Measurements from ENCODE around the gene EXOG.

Gene EXOG

GRCh38 chr3:38482951-38483350 is 13.2 kb upstream of the EXOG start:
- H3K27ac ChIP-seq (ENCODE audit: low read length), result no peak overlapping the region
- H3K9me3 ChIP-seq (ENCODE audit: control insufficient read depth, insufficient read depth, low read length), result no peaks in the 10 kb centered on the region
- no peak for DNase-seq (ENCODE audit: low read depth, low spot score)
- H3K4me3 ChIP-seq (ENCODE audit: low read length), result no peak overlapping the region
- WGBS (ENCODE audit: insufficient coverage, insufficient read length), result no CpG with 5 or more reads among the region's 10 CpGs
- H3K36me3 ChIP-seq (ENCODE audit: control insufficient read depth, insufficient read depth, low read length), result peaks cover 35% of the 10 kb centered on the region
- H3K27me3 ChIP-seq (ENCODE audit: control insufficient read depth, insufficient read depth, low read length), result no peaks in the 10 kb centered on the region
- H3K4me1 ChIP-seq (ENCODE audit: control insufficient read depth, insufficient read depth, low read length), result no peaks in the 10 kb centered on the region

DNA sequence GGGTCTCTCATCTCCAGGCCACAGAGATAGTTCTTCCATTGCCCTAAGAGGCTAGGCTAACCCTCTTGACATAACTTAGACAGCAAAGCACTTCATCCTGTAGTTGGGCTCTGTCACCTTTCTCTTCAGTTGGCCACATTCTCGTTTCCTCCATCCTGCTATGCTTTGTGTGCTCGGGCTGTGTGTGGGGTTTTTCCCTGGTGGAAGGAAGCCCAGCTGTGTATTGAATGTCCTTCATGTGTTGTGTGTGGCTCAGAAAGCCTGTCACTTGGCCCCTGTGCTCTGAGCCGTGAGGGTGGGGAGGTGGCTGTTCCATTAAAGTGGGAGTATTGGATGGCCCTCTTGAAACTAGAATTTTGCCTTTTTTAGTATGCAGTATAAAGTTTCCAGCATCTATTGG is 8.8 kb upstream of the EXOG start:
- no peak overlapping the region for H3K27ac ChIP-seq (ENCODE audit: low read length)
- peaks cover 15% of the 10 kb centered on the region; the same call in 1 of the 2 replicates for H3K36me3 ChIP-seq (ENCODE audit: control insufficient read depth, insufficient read depth, low read length)
- H3K4me1 ChIP-seq (ENCODE audit: control insufficient read depth, insufficient read depth, low read length), result no peaks in the 10 kb centered on the region
- no peaks in the 10 kb centered on the region for H3K9me3 ChIP-seq (ENCODE audit: control insufficient read depth, insufficient read depth, low read length)
- no peak for DNase-seq (ENCODE audit: low read depth, low spot score)
- H3K27me3 ChIP-seq (ENCODE audit: control insufficient read depth, insufficient read depth, low read length), result no peaks in the 10 kb centered on the region
- no peak overlapping the region for H3K4me3 ChIP-seq (ENCODE audit: low read length)
- no CpG with 5 or more reads among the region's 3 CpGs for WGBS (ENCODE audit: insufficient coverage, insufficient read length)

DNA sequence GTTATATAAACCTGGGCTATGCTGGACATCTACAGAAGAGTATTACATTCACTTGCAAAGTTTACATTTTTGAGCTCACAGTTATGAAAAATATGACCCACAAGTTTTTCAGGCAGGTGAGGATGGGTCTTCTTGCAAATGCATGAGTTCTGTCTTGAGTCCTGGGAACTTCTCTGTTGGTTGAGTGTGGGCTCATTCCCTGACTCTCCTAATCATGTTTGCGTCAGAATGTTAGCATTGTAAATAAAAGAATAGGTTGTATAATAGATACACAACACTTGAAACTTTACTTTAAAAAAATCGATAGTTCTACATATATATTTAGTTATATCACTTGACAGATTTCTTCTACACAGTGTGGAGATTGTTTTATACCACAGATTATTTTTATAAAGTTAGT is 7.2 kb upstream of the EXOG start:
- no peaks in the 10 kb centered on the region for H3K9me3 ChIP-seq (ENCODE audit: control insufficient read depth, insufficient read depth, low read length)
- H3K4me1 ChIP-seq (ENCODE audit: control insufficient read depth, insufficient read depth, low read length), result no peaks in the 10 kb centered on the region
- peaks cover 7% of the 10 kb centered on the region; the same call in 1 of the 2 replicates for H3K36me3 ChIP-seq (ENCODE audit: control insufficient read depth, insufficient read depth, low read length)
- no peaks in the 10 kb centered on the region for H3K27me3 ChIP-seq (ENCODE audit: control insufficient read depth, insufficient read depth, low read length)
- H3K4me3 ChIP-seq (ENCODE audit: low read length), result no peak overlapping the region
- no peak for DNase-seq (ENCODE audit: low read depth, low spot score)
- H3K27ac ChIP-seq (ENCODE audit: low read length), result no peak overlapping the region
- no CpG with 5 or more reads among the region's 2 CpGs for WGBS (ENCODE audit: insufficient coverage, insufficient read length)

DNA sequence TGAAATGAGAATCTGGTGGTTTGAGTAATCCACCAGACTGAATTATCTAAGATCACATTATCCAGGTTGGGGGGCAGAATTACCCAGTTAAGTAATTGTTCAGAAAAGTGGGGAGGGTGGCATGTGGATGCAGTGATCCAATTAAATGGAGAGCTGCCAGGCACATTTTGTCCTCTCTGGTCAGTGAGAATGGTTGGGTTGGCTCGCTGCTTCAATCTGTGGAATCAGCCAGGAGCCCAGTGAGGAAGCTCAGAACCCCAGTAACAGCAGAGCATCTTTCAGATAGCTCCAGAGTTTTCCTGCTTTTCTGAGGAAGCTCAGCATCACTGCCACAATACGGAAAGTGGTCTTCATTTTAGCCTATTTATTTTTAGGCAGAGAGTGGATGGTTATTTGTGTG is 6.4 kb upstream of the EXOG start:
- no peak overlapping the region for H3K27ac ChIP-seq (ENCODE audit: low read length)
- H3K36me3 ChIP-seq (ENCODE audit: control insufficient read depth, insufficient read depth, low read length), result peaks cover 7% of the 10 kb centered on the region; the same call in 1 of the 2 replicates
- no peak overlapping the region for H3K4me3 ChIP-seq (ENCODE audit: low read length)
- H3K4me1 ChIP-seq (ENCODE audit: control insufficient read depth, insufficient read depth, low read length), result no peaks in the 10 kb centered on the region
- no CpG with 5 or more reads among the region's 2 CpGs for WGBS (ENCODE audit: insufficient coverage, insufficient read length)
- no peaks in the 10 kb centered on the region for H3K9me3 ChIP-seq (ENCODE audit: control insufficient read depth, insufficient read depth, low read length)
- no peaks in the 10 kb centered on the region for H3K27me3 ChIP-seq (ENCODE audit: control insufficient read depth, insufficient read depth, low read length)
- no peak for DNase-seq (ENCODE audit: low read depth, low spot score)

DNA sequence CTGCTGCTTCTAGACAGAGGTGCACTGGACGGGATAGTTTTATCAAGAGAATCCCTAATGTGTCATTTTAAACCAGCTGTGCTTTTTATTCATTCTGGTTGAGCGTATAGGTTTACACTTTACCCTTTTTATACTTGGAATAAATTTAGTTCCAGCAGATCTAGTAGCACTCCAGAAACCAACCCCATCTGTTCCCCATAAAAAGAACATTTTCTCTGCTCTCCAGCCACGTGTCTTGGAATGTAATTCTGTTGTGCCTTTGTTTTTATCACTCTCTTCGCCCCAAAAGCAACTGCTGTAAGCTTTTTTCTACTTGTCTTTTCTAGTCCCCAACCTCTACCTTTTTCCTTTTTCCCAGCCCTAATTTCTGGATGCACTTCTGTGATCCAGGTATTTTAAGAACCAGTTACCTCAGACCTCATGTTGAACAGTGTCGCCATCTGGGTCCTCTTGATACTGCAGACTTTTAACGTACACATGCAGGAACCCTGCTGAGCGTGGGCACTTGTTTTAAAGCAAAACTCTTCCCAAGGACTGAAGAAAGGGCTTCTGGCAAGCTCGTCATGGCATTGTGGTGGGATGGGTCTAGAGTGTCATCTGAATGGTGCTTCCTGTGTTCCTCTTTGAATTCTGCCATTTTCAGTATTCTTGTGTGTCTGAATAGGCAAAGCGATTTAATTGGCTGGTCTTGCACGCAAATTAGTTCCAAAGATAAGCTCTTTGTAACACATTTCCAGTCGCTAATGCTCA is 5.7 kb upstream of the EXOG start:
- H3K27ac ChIP-seq (ENCODE audit: low read length), result no peak overlapping the region
- no peaks in the 10 kb centered on the region for H3K27me3 ChIP-seq (ENCODE audit: control insufficient read depth, insufficient read depth, low read length)
- no peaks in the 10 kb centered on the region for H3K9me3 ChIP-seq (ENCODE audit: control insufficient read depth, insufficient read depth, low read length)
- no peaks in the 10 kb centered on the region for H3K4me1 ChIP-seq (ENCODE audit: control insufficient read depth, insufficient read depth, low read length)
- no CpG with 5 or more reads among the region's 11 CpGs for WGBS (ENCODE audit: insufficient coverage, insufficient read length)
- no peak overlapping the region for H3K4me3 ChIP-seq (ENCODE audit: low read length)
- no peak for DNase-seq (ENCODE audit: low read depth, low spot score)
- H3K36me3 ChIP-seq (ENCODE audit: control insufficient read depth, insufficient read depth, low read length), result peaks cover 7% of the 10 kb centered on the region; the same call in 1 of the 2 replicates

- H3K27ac ChIP-seq (ENCODE audit: low read length), result no peak overlapping the region
- peaks cover 7% of the 10 kb centered on the region; the same call in 1 of the 2 replicates for H3K36me3 ChIP-seq (ENCODE audit: control insufficient read depth, insufficient read depth, low read length)
- H3K9me3 ChIP-seq (ENCODE audit: control insufficient read depth, insufficient read depth, low read length), result no peaks in the 10 kb centered on the region
- no CpG with 5 or more reads among the region's 6 CpGs for WGBS (ENCODE audit: insufficient coverage, insufficient read length)
- no peak for DNase-seq (ENCODE audit: low read depth, low spot score)
- H3K4me3 ChIP-seq (ENCODE audit: low read length), result no peak overlapping the region
- H3K4me1 ChIP-seq (ENCODE audit: control insufficient read depth, insufficient read depth, low read length), result no peaks in the 10 kb centered on the region
- no peaks in the 10 kb centered on the region for H3K27me3 ChIP-seq (ENCODE audit: control insufficient read depth, insufficient read depth, low read length)
Observed at GRCh38 chr3:38491215-38491614, 4.9 kb upstream of the EXOG start.

GRCh38 chr3:38493031-38493430 is 3.1 kb upstream of the EXOG start:
- H3K36me3 ChIP-seq (ENCODE audit: control insufficient read depth, insufficient read depth, low read length), result peaks cover 4% of the 10 kb centered on the region; the same call in 1 of the 2 replicates
- no peaks in the 10 kb centered on the region for H3K9me3 ChIP-seq (ENCODE audit: control insufficient read depth, insufficient read depth, low read length)
- no peaks in the 10 kb centered on the region for H3K27me3 ChIP-seq (ENCODE audit: control insufficient read depth, insufficient read depth, low read length)
- WGBS (ENCODE audit: insufficient coverage, insufficient read length), result no CpG with 5 or more reads among the region's 4 CpGs
- no peaks in the 10 kb centered on the region for H3K4me1 ChIP-seq (ENCODE audit: control insufficient read depth, insufficient read depth, low read length)
- H3K4me3 ChIP-seq (ENCODE audit: low read length), result no peak overlapping the region
- DNase-seq (ENCODE audit: low read depth, low spot score), result no peak
- no peak overlapping the region for H3K27ac ChIP-seq (ENCODE audit: low read length)

GRCh38 chr3:38497031-38497430 is 891 bp downstream of the EXOG start:
- no peak overlapping the region; the same call in 1 of the 2 replicates for H3K4me3 ChIP-seq (ENCODE audit: low read length)

GRCh38 chr3:38500688-38501417 is 4.7 kb downstream of the EXOG start:
- H3K9me3 ChIP-seq (ENCODE audit: control insufficient read depth, insufficient read depth, low read length), result no peaks in the 10 kb centered on the region
- DNase-seq (ENCODE audit: low read depth, low spot score), result no peak
- no peaks in the 10 kb centered on the region for H3K4me1 ChIP-seq (ENCODE audit: control insufficient read depth, insufficient read depth, low read length)
- no CpG with 5 or more reads among the region's 2 CpGs for WGBS (ENCODE audit: insufficient coverage, insufficient read length)
- no peaks in the 10 kb centered on the region for H3K36me3 ChIP-seq (ENCODE audit: control insufficient read depth, insufficient read depth, low read length)
- no peak overlapping the region for H3K4me3 ChIP-seq (ENCODE audit: low read length)
- H3K27ac ChIP-seq (ENCODE audit: low read length), result no peak overlapping the region
- no peaks in the 10 kb centered on the region for H3K27me3 ChIP-seq (ENCODE audit: control insufficient read depth, insufficient read depth, low read length)

More at GRCh38 chr3:38497031-38497430, 891 bp downstream of the EXOG start:
- H3K27ac ChIP-seq (ENCODE audit: low read length), result no peak overlapping the region
- no peak for DNase-seq (ENCODE audit: low read depth, low spot score)
- no peaks in the 10 kb centered on the region for H3K36me3 ChIP-seq (ENCODE audit: control insufficient read depth, insufficient read depth, low read length)
- H3K4me1 ChIP-seq (ENCODE audit: control insufficient read depth, insufficient read depth, low read length), result no peaks in the 10 kb centered on the region
- no CpG with 5 or more reads among the region's 4 CpGs for WGBS (ENCODE audit: insufficient coverage, insufficient read length)
- H3K27me3 ChIP-seq (ENCODE audit: control insufficient read depth, insufficient read depth, low read length), result no peaks in the 10 kb centered on the region
- no peaks in the 10 kb centered on the region for H3K9me3 ChIP-seq (ENCODE audit: control insufficient read depth, insufficient read depth, low read length)

DNA sequence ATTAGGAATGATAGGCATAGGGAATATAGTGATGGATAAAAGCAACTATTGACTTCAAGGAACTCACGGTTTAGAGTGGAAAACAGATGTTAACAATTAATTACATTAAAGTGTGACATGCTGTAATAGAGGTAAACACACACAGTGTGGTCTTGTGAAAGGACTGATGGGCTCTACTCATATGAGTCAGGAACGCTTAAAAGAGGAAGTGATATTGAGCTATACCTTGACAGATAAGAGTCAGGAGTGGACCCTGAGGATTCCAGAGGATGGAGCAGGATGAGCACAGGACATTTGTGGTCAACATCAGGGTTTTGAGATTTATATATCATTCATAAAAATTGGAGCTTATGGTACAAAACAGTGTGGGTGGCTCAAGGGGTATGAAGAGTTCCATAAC is 11.0 kb downstream of the EXOG start:
- 0 out of 2 replicates have a peak, but pooled peaks cover 2% of the 10 kb centered on the region for H3K36me3 ChIP-seq (ENCODE audit: control insufficient read depth, insufficient read depth, low read length)
- DNase-seq (ENCODE audit: low read depth, low spot score), result no peak
- WGBS (ENCODE audit: insufficient coverage, insufficient read length), result no CpG with 5 or more reads among the region's 2 CpGs

More for the DNA sequence above, 11.0 kb downstream of the EXOG start:
- H3K9me3 ChIP-seq (ENCODE audit: control insufficient read depth, insufficient read depth, low read length), result no peaks in the 10 kb centered on the region
- H3K27ac ChIP-seq (ENCODE audit: low read length), result no peak overlapping the region
- H3K4me3 ChIP-seq (ENCODE audit: low read length), result no peak overlapping the region
- H3K27me3 ChIP-seq (ENCODE audit: control insufficient read depth, insufficient read depth, low read length), result no peaks in the 10 kb centered on the region
- H3K4me1 ChIP-seq (ENCODE audit: control insufficient read depth, insufficient read depth, low read length), result no peaks in the 10 kb centered on the region

Measured in iPS DF 6.9 (cell line).